Activated T-helper 9 cell treated with anti-CD3 and anti-CD28 coated beads, Interleukin-2, amount 50 U/mL, for 16 hours (primary cell): ENCODE measurements around the gene TRHDE.
"Not testable (repeated sequence)": the region's sequence is repeated elsewhere in the genome, so short reads cannot be mapped to it uniquely, and the experiment has no call there.

ENCODE experiments used
- DNase-seq: peaks from one replicate; pipeline ENCODE4 v3.0.0-alpha.2; 2020; ENCODE audit warnings: low read depth

Gene TRHDE

DNA sequence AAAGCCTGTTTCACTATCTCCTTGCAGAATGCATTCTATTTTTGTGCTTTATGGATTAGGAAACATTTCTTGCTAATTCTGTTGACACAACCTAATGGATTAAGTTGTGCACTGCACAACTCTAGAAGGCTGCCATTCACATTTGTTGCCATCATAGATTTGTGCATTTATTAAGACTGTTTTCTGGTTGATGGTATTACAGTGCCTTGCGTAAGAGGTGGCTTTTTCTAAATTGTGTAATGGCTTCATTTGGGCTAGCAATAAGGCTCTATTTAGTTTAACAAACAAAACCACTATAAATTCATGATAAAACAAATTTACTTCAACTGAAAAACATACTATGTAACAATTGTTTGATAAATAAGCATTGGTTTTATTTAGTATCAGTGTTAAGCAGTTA, 175.9 kb downstream of the TRHDE start:
- DNase-seq, result no peak

DNA sequence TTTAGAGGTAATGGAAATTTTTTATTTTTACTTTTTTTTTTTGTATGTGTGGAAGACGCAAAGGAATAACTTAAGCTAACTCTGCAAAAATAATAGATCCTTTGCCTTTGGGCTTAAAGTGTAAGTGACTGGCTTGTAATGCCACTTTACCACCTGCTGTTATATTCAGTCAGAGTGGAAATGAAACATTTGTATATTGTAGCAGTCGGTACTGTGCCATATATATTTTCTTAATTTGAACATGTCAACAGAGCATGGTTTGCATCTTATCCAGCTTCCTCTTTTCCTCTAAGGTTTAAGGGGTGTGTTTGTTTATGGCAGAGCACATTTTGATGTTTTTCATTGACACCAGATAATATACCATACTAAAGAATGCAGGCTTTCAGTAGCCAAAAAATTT, 176.6 kb downstream of the TRHDE start:
- DNase-seq, result no peak

DNA sequence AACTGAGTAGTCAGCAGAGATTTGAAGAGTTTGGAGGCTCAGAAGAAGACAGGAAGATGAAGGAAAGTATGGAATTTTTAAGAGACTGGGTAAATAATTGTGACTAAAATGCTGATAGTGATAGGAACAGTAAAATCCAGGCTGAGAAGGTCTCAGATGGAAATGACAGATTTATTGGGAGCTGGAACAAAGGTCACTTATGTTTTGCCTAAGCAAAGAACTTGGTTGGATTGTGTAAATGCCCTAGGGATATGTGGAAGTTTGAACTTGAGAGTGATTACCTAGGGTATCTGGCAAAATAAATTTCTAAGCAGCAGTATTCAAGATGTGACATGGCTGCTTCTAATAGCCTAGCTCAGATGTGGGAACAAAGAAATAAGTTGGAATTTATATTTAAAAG, 180.9 kb downstream of the TRHDE start:
- no peak for DNase-seq

DNA sequence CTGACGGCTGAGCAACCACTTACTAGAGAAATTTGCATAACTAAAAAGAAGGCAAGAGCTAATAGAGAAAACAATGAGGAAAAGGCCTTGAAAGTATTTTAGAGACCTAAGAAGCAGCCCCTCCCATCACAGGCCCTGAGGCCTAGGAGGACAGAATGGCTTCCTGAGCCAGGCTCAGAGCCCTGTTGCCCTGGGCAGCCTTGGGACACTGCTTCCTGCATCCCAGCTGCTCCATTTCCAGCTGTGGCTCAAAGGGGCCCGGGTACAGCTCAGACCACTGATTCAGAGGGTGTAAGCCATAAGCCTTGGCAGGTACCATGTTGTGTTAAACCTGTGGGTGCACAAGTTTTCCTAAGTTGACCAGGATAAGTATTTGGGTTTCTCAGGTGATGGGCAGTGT, 181.4 kb downstream of the TRHDE start:
- no peak for DNase-seq

DNA sequence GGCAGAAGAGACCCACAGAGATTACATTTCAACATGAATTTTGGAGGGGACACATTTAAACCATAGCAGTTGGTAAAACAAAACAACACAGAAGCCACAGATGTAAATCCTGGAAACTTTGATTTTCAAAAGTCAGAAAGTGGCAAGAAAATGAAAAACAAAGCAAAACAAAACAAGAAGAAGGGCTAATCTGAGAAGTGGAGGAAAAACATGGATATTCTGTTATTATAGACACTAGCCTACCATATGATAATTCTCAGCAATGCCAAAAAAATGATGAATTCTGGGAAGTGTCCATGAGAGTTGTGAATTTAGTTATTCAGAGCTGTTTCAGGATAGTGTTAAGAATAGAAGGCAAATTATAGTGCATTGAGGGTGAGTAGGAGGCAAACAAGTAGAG, 192.3 kb downstream of the TRHDE start:
- no peak for DNase-seq

DNA sequence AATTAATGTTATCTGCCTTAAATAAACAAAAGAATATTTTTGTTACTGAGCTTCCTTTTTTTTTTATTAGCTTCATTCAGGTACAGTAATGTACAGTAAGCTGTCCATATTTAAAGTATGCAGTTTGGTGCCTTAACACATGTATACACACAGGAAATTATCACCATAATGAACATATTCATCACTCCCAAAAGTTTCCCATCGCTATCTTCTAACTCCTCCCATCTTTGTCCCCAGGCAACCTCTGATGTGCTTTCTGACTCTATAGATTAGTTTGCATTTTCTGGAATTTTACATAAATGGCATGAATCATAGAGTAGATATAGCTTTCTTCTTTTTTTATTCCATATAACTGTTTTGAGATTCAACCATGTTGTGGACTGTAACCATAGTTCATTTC, 193.0 kb downstream of the TRHDE start:
- no peak for DNase-seq

DNA sequence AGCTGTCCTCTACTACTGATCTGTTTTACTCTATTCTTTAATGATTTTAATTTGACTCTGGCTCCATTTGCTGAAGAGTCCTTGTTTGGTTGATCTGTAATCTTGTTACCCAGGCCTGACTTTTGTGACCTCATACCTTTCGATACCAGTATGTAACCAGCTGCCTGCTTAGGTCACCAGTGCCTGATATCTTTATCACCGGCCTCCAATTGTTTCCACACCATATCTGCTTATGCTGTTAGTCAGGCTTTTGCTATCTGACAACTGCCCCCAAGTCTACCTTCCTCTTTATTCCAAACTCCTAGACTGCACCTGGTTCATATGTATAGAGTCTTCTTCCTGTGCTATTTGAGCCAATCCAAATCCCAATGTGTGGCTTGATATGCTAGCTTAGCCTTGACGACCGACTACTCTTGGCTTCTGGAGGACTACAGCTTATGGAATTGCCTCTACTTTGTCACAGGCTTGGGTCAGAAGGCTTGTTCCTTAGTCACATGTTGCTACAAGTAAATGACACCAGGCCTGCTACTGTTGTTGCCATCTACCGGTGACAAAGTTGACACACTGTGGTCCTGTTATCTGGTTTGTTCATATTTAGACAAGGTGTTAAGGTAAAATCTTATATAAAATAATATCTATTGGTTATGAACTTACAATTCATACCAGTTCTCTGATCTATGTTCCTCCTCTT, 193.9 kb downstream of the TRHDE start:
- no peak for DNase-seq

DNA sequence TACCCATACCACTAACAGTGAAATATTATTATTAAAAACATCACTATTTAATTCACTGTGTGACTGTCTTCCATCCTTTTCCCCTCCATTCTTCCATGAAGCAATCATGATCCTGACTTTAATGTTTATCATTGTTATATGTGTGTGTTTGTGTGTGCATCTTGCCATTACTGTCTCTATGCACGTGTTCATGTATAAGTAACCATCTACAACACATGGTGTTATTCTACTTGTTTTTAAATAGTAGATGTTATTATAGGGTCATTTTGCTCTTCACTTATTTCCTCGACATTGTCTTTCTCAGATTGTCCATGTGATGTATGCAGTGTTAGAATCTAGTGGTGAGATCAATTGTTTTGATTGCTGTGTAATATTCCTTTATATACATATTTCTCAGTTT, 195.8 kb downstream of the TRHDE start:
- DNase-seq, result no peak

DNA sequence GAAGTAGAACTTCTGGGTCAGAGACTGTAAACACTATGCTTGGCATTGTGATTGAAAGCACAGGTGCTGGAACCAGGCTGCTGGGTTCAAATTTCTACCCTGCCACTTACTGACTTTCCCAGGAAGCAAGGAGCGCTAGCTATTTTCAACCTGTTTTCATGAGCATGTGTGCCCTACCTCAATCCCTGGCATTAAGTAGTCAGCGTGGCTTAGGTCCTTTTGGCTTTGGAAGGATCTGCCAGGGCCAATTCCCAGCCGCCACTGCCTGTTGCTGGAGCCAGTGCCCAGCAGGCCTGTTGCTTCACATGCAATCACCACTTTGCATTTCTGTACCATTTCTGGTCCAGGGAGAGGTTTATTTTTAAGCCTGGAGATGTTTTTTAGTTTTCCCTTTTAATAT, 196.3 kb downstream of the TRHDE start:
- no peak for DNase-seq

DNA sequence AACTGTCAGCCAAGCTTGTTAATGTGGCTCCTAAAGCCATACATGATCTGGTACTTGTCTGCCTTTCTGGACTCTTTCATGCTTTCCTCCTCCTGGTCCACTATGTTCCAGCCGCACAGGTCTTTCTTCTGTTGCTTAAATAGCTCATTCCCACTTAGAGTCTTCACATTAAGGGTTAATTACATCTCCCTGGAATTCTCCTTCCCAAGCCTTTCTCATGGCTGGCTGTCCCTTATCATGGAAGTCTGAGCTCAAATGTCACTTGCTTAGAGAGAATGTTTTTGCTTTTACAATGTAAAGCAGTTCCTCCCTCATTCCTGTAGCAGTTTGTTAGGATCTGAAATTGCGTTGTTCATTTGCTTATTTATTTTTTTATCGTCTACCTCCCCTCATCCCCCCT, 199.6 kb downstream of the TRHDE start:
- no peak for DNase-seq

DNA sequence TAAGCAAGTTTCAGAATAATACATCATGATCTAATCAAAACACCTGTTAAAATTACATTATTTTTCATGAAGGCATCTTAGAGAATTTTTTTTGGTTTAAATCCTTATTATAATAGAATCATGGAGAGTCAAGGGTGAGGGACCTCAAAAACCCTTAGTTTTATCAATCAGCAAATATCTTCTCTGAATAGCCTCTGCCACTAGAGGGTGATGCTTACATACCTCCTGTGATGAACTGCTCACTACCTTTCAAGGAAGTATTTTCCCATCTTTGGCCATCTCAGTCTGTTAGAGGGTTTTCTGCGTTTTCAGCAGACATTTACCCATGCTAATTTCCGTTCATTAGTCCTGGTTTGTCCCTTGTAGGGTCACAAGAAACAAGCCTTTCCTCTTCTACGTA, 200.2 kb downstream of the TRHDE start:
- no peak for DNase-seq

DNA sequence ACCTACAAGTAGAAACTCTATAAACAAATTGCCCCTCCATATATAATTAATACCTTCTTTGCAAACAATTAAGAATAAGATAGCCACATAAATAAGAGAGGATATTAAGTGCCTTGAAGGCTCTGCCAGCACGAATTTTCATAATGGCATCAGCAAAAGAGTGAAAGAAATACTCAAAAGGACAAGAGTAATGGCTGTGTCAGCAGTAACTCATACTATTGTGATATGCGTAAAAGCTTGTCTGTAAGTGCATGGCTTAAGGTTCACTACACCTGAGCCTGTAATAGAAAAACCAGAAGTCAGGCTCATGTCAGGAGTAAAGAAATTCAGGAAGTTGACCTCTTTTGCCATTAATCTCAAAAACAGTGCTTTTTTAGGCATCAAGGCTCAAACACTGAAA, 204.1 kb downstream of the TRHDE start:
- DNase-seq, result no peak

DNA sequence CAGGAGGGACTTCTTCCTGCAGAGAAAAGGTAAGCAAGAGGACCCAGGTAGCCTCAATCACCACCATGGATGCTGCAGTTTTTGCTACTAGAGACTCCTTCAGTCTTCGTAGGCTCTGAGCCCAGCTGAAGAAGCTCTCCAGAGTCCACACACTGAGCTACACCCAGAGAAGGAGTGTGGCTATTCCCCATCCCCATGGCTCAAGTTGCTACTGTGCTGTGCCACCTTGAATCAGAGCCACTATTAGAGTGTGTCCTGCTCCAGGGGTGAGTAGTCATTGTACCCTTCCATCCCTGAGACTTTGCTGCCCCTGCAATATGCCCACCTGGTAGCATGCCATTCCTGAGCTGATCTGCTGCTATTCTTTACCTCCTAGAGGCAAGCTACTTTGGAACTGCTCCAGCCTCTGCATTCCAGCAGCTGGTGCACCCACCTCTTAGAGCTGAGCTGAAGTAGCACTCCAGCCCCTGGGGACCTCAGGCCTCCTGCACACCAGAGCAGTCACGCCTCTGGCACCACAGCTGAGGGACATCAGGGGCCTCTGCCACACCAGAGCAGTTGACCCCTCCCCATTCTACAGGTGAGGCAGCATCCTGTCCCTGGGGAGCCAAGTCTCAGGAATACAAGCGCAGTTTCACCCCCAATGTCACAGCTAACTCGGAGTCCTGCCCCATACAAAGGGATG, 213.0 kb downstream of the TRHDE start:
- DNase-seq, result no peak

DNA sequence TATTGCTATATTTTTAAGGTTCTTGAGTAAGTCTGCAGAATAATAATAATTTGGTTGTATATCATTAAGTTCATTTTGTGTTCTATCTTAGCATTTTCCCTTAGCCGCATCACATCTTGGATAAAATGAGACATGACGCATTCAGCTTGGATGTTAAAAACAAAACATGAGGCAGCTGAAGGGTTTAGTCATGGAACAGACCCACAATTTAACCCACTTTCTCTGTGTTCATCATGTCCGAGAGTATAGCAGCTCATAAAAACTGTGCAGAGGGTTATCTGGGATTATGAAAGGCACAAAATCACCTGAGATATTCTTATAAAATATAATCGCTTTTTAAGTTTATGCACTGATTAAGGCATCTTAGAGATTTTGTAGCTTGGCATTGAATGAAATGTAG, 219.3 kb downstream of the TRHDE start:
- DNase-seq, result no peak

DNA sequence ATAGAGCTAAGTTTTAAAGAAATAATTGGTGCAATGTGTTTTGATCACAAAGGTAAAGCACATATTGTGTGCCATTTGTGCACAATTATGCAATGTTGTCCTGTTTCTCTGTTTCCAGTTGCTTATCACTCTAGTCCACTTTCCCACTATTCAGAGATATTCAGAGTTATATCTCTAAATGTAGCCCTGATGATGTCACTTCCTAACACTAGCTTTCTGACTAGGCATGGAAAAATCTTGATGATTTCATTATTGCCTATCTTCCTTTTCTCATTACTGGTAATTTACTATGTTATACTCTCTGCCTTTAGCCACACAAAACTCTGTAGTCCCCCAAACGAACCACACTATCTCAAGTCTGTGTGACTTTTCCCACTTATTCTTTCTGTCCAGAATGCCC, 221.2 kb downstream of the TRHDE start:
- no peak for DNase-seq

DNA sequence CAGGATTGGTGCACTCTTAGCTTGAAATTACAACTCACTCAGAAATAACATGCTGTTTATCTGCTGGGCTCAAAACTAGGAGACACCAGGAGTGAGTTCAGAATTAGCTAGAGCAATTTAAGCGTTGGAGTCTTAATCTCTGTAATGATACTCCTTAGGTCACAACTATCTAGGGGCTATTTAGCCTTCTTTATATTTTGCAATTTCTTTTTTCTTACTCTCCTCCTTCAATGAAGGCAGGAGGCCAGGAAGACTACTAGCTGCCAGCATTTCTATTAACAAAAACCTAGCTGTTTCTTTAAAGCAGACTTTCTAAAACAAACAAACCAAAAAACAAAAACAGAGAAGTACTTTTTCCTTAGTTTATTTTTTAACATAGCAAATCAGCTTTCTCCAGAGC, 226.2 kb downstream of the TRHDE start:
- DNase-seq, result no peak

DNA sequence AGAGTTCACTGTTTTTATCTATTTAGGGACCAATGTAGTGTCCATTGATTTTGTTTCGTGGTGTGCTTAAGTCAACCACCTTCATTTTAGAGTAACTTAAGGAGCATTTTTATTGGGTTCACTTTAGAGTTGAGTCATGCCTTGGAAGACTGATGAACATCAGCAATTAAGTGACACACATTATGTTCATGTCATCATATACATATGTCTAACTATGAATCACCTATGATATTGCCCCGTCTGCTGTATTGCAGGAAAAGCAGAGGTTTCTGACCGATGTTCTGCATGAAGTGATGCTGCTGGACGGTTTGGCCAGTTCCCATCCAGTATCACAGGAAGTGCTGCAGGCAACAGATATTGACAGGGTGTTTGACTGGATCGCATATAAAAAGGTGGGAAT, 227.1 kb downstream of the TRHDE start:
- no peak for DNase-seq

DNA sequence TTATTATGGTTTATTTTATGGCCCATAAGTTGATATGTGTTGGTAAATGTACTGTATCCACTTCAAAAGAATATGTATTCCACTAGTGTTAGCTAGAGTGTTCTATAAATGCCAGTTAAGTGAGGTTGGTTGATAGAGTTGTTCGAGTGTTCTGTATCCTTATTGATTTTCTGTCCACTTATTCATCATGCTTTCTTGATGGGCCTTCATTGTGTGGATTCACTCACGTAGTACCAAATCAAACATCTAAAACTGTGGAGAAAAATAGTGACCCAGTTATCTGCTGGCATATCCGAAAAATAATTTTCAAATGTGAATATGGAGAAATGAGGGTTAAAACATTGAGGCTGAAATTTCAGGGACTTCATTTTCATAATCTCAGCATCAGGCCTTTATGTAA, 230.4 kb downstream of the TRHDE start:
- DNase-seq, result no peak

DNA sequence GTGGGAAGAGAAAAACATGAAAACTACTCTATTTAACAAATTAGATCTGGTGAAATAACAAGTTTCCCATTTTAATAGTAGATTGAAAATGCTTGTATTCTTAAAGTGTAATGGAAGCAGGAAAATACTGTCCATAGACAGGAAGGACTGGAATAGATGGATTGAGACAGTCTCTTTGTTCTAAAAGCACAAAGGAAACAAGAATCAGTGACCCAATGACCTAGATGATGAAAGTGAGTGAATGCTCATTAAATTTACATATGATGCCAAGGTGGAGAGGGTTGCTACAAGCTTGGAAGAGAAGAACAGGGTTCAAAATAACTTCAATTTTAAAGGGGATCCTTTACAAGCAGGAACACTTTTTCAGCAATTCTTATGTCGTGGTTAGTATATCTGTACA, 233.1 kb downstream of the TRHDE start:
- no peak for DNase-seq

DNA sequence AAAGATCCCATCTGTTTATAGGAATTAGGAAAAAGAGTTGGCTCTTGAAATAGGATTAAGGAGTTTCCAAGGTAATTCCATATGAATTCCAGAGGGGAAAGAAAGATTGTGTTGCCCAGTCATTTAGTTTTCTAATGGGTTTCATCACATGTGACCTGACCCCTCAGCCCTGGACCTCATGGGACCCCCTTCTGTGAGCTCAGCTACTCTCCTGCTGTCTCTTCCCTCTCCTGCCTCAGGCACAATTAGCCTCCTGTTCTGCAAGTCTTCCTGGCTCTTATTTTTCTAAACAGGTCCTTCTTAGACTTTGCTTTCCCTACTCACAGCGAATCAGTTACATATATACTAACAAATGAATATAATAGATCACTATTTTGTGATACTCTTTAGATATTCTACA, 237.7 kb downstream of the TRHDE start:
- DNase-seq, result no peak

DNA sequence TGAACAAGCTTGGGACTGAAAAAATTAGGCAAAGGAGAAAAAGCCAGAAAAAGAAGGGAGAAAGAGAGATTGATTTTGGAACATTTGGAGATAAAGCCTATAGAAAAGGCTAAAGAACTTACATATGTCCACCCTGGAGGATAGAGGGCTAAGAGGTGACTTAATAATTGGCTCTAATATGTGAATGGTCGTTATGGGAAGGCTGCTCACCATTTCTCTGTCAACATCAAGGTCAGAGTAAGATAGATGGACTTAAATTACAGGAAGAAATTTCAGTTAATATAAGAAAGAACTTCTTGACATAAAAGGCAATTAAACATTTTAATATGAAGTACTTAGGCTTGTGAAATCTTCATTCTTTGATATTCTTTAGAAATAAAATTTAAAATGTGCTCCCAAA, 238.6 kb downstream of the TRHDE start:
- DNase-seq, result no peak

DNA sequence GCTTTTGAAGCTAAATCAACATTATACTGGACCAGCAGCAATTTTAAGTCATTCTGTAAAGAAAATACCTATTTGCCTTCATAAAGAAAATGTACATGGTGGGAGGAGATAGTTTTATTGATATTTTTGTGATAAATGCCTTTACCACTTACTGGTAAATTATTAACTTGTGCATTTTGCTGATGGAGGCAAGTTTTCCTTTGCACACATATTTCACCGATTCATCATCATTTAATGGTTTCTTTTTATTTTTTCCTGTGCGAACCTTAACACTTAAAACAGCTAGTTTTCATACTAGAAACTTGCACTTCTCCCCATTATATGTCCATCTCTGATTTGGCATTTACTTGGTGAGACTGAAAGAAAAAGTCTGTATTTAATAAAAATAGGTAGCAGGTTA, 239.3 kb downstream of the TRHDE start:
- no peak for DNase-seq

DNA sequence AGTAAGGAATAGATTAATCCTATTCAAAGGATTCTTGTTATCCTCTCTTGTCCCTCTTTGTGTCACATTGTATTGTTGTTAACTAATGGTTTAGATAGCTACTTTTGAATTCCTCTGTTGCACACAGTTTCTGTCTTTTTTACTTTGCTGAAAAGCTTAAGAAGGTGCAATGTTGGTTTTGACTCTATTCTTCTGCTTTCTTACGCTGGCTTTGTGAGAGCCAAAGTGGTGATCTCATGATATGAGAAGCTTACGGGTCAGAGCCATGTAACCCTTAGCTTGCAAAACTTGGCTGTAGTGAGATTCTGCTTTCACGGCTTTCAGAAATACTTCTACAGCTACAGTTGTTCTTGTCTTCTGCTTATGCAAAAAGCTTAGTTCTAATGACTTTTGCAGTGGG, 239.7 kb downstream of the TRHDE start:
- DNase-seq, result no peak

DNA sequence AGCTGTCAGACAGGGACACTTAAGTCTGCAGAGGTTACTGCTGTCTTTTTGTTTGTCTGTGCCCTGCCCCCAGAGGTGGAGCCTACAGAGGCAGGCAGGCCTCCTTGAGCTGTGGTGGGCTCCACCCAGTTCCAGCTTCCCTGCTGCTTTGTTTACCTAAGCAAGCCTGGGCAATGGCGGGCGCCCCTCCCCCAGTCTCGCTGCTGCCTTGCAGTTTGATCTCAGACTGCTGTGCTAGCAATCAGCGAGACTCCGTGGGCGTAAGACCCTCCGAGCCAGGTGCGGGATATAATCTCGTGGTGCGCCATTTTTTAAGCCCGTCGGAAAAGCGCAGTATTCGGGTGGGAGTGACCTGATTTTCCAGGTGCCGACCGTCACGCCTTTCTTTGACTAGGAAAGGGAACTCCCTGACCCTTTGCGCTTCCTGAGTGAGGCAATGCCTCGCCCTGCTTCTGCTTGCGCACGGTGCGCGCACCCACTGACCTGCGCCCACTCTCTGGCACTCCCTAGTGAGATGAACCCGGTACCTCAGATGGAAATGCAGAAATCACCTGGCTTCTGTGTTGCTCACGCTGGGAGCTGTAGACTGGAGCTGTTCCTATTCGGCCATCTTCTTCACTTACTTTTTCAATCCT, 248.0 kb downstream of the TRHDE start:
- not testable (repeated sequence) for DNase-seq
